Measurements from ENCODE around the gene AP1M2.
"Not testable (repeated sequence)": the region's sequence is repeated elsewhere in the genome, so short reads cannot be mapped to it uniquely, and the experiment has no call there.

The AP1M2 gene

DNA sequence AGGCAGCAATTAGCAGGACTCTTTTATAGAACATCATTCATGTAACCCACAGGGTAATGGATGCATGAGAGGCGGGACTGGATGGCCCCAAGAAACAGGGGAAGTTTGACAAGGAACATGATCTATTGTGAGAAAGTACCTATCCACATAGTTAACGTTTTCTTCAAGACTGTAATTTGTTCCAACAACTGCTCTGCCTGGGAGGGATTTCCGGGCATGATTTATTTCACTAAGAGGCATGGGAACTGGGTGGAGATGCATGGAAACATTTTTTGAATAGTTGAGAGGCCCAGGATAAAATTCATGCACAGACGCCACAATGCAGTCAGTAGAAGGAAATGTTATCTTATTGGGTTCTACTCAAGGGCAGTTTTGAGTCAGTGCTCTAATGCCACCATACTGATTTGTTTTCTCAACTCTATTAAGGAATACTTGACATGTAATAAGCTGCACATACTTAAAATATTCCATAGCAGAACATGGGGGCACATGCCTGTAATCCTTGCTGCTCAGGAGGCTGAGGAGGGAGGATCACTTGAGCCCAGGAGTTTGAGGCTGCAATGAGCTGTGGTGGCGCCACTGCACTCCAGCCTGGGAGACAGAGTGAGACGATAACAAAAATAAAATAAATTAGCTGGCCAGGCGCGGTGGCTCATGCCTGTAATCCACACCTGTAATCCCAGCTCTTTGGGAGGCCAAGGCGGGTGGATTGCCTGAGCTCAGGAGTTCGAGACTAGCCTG lies 53.3 kb downstream of the AP1M2 start:
- DNase-seq, result no peak

DNA sequence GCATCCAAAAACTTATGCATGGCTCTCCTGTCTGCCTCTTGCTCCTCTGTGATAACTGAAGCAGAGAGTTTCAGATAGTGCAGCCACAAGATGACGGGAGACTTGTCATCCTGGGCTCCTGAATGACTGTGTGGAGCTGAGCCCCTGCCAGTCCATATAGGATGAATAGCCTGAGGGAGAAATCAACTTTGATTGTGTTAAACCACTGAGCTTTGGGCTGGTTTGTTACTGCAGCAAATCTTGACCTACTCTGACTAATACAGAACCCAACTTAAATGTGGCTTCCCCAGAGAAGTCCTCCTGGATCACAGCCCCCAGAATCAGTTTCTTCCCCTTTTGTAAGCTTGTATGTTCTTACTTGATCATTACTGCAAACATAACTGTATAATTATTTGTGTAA lies 54.7 kb downstream of the AP1M2 start:
- DNase-seq, result no peak

DNA sequence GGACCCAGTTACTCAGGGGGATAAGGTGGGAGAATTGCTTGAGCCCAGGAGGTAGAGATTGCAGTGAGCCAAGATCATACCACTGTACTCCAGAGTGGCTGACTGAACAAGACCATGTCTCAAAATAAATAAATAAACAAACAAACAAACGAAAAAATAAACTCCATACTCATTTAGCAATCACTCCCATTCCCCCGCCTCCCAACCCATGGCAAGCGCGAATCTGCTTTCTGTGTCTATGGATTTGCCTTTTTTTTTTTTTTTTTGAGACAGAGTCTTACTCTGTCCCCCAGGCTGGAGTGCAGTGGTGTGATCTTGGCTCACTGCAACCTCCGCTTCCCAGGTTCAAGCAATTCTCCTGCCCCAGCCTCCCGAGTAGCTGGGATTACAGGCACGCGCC lies 60.2 kb downstream of the AP1M2 start:
- not testable (repeated sequence) for DNase-seq

DNA sequence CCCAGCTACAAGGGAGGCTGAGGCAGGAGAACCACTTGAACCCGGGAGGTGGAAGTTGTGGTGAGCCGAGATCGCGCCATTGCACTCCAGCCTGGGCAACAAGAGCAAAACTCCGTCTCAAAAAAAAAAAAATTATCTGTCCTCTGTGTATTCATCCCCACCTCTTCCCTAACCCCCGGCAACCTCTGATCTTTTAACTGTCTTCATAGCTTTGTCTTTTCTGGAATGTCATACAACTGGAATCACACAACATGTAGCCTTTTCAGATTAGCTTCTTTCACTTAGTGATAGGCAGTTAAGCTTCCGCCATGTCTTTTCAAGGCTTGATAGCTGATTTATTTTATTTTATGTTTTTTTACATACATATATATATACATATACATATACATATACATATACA lies 61.5 kb downstream of the AP1M2 start:
- DNase-seq, result no peak

DNA sequence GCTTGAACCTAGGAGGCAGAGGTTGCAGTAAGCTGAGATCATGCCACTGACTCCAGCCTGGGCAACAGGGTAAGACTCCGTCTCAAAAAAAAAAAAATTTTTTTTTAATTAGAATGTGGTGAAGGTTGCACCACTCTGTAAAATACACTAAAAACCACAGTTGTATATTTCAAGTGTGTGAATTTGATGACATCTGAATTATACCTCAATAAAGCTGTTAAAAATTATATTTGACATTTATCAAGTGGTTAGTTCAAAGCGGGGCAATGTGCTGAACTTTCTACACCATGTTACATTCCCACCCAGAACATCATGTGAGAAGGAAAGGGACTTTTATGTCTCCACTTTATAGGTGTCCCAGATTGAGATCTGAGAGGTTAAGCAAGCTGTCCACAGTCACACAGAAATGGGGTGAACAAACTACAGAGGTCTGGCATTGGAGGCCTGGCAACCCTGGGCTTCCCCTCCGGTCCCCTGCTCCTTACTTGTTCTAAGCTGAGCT lies 63.9 kb downstream of the AP1M2 start:
- no peak for DNase-seq
